Measurements from ENCODE around the gene MEF2B.

DNA sequence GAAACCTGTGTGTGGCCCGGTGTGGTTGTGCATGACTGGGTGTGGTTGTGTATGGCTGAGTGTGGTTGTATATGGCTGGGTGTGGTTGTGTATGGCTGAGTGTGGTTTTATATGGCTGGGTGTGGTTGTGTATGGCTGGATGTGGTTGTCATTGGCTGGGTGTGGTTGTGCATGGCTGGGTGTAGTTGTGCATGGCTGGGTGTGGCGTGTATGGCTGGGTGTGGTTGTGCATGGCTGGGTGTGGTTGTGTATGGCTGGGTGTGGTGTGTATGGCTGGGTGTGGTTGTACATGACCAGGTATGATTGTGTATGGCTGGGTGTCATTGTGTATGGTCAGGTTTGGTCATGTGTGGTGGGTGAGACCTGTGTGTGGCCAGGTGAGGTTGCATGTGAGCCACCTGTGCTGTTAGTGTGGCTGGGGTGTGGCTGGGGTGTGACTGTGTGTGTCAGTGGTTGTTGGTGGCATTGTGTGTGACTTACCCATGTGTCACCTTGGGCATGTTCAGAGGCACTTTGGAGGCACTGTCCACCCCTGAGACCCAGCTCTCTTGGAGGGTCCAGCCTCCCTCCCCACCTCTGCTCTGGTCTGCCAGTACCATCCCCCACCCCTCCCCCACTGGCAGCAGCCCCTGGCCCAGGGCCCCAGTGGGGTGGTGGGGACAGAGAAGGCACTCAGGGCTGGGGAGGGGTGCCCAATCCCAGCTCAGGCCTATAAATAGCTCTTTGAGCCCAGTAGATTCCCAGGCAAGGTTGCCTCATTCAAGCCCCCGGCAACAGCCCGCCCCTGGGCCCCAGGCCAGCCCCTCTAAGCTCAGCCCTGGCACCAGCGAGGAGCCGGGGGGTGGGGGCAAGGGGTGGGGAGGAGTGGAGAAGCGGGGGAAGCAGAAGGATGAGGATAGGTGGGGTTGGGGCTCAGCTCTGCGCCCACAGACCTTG is 37.8 kb upstream of the MEF2B start:
- no peak for TF ChIP-seq POLR2A (IDR thresholded peaks at IDR 0.05)
- TF ChIP-seq, protein P1, sequence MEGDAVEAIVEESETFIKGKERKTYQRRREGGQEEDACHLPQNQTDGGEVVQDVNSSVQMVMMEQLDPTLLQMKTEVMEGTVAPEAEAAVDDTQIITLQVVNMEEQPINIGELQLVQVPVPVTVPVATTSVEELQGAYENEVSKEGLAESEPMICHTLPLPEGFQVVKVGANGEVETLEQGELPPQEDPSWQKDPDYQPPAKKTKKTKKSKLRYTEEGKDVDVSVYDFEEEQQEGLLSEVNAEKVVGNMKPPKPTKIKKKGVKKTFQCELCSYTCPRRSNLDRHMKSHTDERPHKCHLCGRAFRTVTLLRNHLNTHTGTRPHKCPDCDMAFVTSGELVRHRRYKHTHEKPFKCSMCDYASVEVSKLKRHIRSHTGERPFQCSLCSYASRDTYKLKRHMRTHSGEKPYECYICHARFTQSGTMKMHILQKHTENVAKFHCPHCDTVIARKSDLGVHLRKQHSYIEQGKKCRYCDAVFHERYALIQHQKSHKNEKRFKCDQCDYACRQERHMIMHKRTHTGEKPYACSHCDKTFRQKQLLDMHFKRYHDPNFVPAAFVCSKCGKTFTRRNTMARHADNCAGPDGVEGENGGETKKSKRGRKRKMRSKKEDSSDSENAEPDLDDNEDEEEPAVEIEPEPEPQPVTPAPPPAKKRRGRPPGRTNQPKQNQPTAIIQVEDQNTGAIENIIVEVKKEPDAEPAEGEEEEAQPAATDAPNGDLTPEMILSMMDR (IDR thresholded peaks at IDR 0.05) = no peak

Data from adrenal gland (tissue), 5 donors.